ENCODE results near the gene BHLHE23.
"Not testable (repeated sequence)": the region's sequence is repeated elsewhere in the genome, so short reads cannot be mapped to it uniquely, and the experiment has no call there.

The BHLHE23 gene

GRCh38 chr20:63042448-63043071, 35.8 kb upstream of the BHLHE23 start:
- no peak for DNase-seq

- no peak for DNase-seq
Measured at GRCh38 chr20:63041776-63042175, 35.0 kb upstream of the BHLHE23 start.

GRCh38 chr20:63037669-63038268, 31.0 kb upstream of the BHLHE23 start:
- DNase-seq, result no peak

GRCh38 chr20:63036291-63036690, 29.5 kb upstream of the BHLHE23 start:
- DNase-seq, result peak; percentile 48

- DNase-seq, result no peak
Measured at GRCh38 chr20:63035603-63036185, 28.9 kb upstream of the BHLHE23 start.

- DNase-seq, result not testable (repeated sequence)
Measured at GRCh38 chr20:63034710-63035602, 28.2 kb upstream of the BHLHE23 start.

GRCh38 chr20:63033794-63034709, 27.3 kb upstream of the BHLHE23 start:
- no peak for DNase-seq

- no peak for DNase-seq
Measured at GRCh38 chr20:63032861-63033793, 26.4 kb upstream of the BHLHE23 start.

GRCh38 chr20:63032026-63032800, 25.4 kb upstream of the BHLHE23 start:
- no peak for DNase-seq

- DNase-seq, result no peak
Measured at GRCh38 chr20:63031251-63032014, 24.7 kb upstream of the BHLHE23 start.

- no peak for DNase-seq
Measured at GRCh38 chr20:63029358-63030121, 22.8 kb upstream of the BHLHE23 start.

GRCh38 chr20:63028461-63028921, 21.7 kb upstream of the BHLHE23 start:
- no peak for DNase-seq

- DNase-seq, result peak; percentile 38
Measured at GRCh38 chr20:63027922-63028389, 21.2 kb upstream of the BHLHE23 start.

- DNase-seq, result no peak
Measured at GRCh38 chr20:63027221-63027921, 20.6 kb upstream of the BHLHE23 start.

- no peak for DNase-seq
Measured at GRCh38 chr20:63026582-63027165, 19.9 kb upstream of the BHLHE23 start.

- peak; percentile 42 for DNase-seq
Measured at GRCh38 chr20:63025534-63026331, 19.0 kb upstream of the BHLHE23 start.

Measured in NCI-H82 (cell line).